Liver (tissue), 3 donors: ENCODE data around the gene GAD2.

ENCODE experiments used
- EGR1 ChIP-seq, 2 donors: IDR thresholded peaks; 2 replicates each; pipeline ENCODE4 v1.6.1; 2016 to 2018; ENCODE audit warnings: antibody characterized with exemption in 2 of 2, low read depth in 2 of 2
- FOXA2 ChIP-seq: IDR thresholded peaks from 2 replicates; pipeline ENCODE4 v1.6.1; 2016; ENCODE audit warnings: antibody characterized with exemption
- GABPA ChIP-seq, 2 donors: IDR thresholded peaks in 1 of 2; conservative IDR thresholded peaks in 1 of 2; 2 replicates each; pipeline ENCODE4 v1.6.1; 2016; ENCODE audit warnings: antibody characterized with exemption in 2 of 2, mild to moderate bottlenecking in 1 of 2, moderate library complexity in 1 of 2
- HNF4A ChIP-seq, 2 donors: conservative IDR thresholded peaks; 2 replicates each; pipeline ENCODE4 v1.6.1; 2016; ENCODE audit warnings: antibody characterized with exemption in 2 of 2, mild to moderate bottlenecking in 2 of 2
- TAF1 ChIP-seq: conservative IDR thresholded peaks from 2 replicates; pipeline ENCODE4 v1.6.1; 2016; ENCODE audit warnings: antibody characterized with exemption, mild to moderate bottlenecking
- YY1 ChIP-seq: IDR thresholded peaks from 2 replicates; pipeline ENCODE4 v1.6.1; 2016; ENCODE audit warnings: antibody characterized with exemption, mild to moderate bottlenecking
- TF ChIP-seq, protein P1 (sequence below): IDR thresholded peaks from 2 replicates; pipeline ENCODE4 v1.6.1; 2016; ENCODE audit warnings: antibody characterized with exemption
- TF ChIP-seq, protein P2 (sequence below): fragments of 150-350 bp; IDR thresholded peaks from 2 replicates; pipeline ENCODE4 v1.5.1; 2017; ENCODE audit warnings: improper control_type of control experiment, low read depth, low read length; ENCODE audit not compliant: missing input control
- TF ChIP-seq, protein P3 (sequence below): IDR thresholded peaks from 2 replicates; pipeline ENCODE4 v1.6.1; 2016; ENCODE audit warnings: antibody characterized with exemption, mild to moderate bottlenecking
- TF ChIP-seq, protein P4 (sequence below): IDR thresholded peaks from 2 replicates; pipeline ENCODE4 v1.6.1; 2016; ENCODE audit warnings: antibody characterized with exemption
- donor health status: healthy.
- donor health status: healthy.

DNA sequence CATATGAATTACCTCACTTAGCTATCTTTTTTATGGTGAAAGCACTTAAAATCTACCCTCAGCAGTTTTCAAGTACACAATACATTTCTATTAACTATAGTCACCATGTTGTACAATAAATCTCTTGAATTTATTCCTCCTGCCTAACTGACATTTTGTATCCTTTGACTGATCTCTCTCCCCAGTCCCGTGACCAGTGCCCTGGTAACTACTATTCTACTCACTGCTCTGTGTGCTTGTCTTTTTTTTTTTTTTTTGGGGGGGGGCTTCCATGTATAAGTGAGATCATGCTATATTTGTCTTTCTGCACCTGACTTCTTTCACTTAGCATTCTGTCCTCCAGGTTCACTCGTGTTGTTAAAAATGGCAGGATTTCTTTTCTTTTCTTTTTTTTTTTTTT lies 11.4 kb upstream of the GAD2 start:
- TF ChIP-seq, protein P1, sequence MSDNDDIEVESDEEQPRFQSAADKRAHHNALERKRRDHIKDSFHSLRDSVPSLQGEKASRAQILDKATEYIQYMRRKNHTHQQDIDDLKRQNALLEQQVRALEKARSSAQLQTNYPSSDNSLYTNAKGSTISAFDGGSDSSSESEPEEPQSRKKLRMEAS: no peak
- TF ChIP-seq, protein P2, sequence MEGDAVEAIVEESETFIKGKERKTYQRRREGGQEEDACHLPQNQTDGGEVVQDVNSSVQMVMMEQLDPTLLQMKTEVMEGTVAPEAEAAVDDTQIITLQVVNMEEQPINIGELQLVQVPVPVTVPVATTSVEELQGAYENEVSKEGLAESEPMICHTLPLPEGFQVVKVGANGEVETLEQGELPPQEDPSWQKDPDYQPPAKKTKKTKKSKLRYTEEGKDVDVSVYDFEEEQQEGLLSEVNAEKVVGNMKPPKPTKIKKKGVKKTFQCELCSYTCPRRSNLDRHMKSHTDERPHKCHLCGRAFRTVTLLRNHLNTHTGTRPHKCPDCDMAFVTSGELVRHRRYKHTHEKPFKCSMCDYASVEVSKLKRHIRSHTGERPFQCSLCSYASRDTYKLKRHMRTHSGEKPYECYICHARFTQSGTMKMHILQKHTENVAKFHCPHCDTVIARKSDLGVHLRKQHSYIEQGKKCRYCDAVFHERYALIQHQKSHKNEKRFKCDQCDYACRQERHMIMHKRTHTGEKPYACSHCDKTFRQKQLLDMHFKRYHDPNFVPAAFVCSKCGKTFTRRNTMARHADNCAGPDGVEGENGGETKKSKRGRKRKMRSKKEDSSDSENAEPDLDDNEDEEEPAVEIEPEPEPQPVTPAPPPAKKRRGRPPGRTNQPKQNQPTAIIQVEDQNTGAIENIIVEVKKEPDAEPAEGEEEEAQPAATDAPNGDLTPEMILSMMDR: no peak
- TF ChIP-seq, protein P3, sequence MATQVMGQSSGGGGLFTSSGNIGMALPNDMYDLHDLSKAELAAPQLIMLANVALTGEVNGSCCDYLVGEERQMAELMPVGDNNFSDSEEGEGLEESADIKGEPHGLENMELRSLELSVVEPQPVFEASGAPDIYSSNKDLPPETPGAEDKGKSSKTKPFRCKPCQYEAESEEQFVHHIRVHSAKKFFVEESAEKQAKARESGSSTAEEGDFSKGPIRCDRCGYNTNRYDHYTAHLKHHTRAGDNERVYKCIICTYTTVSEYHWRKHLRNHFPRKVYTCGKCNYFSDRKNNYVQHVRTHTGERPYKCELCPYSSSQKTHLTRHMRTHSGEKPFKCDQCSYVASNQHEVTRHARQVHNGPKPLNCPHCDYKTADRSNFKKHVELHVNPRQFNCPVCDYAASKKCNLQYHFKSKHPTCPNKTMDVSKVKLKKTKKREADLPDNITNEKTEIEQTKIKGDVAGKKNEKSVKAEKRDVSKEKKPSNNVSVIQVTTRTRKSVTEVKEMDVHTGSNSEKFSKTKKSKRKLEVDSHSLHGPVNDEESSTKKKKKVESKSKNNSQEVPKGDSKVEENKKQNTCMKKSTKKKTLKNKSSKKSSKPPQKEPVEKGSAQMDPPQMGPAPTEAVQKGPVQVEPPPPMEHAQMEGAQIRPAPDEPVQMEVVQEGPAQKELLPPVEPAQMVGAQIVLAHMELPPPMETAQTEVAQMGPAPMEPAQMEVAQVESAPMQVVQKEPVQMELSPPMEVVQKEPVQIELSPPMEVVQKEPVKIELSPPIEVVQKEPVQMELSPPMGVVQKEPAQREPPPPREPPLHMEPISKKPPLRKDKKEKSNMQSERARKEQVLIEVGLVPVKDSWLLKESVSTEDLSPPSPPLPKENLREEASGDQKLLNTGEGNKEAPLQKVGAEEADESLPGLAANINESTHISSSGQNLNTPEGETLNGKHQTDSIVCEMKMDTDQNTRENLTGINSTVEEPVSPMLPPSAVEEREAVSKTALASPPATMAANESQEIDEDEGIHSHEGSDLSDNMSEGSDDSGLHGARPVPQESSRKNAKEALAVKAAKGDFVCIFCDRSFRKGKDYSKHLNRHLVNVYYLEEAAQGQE: no peak
- TF ChIP-seq GABPA (IDR thresholded peaks at IDR 0.05 in 1 of 2, conservative IDR thresholded peaks at IDR 0.05 in 1 of 2): no peak
- TF ChIP-seq YY1: no peak
- TF ChIP-seq, protein P4, sequence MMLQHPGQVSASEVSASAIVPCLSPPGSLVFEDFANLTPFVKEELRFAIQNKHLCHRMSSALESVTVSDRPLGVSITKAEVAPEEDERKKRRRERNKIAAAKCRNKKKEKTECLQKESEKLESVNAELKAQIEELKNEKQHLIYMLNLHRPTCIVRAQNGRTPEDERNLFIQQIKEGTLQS: no peak
- TF ChIP-seq TAF1: no peak
- no peak for TF ChIP-seq FOXA2
- TF ChIP-seq EGR1 (IDR thresholded peaks at IDR 0.05; ENCODE audit: low read depth in 2 of 2): no peak
- no peak for TF ChIP-seq HNF4A (conservative IDR thresholded peaks at IDR 0.05)
